Rectal smooth muscle tissue (tissue), 1 donor: ENCODE results near the gene SAT1.
A peak's percentile ranks its signal among the peaks of the same experiment; 100 is the strongest.
"Not testable (repeated sequence)": the region's sequence is repeated elsewhere in the genome, so short reads cannot be mapped to it uniquely, and the experiment has no call there.

ENCODE experiments used
- H3K27ac ChIP-seq: one replicate; pipeline ENCODE4 v1.7.0; 2013; ENCODE audit warnings: low read depth, low read length, inconsistent platforms
- H3K27me3 ChIP-seq: one replicate; pipeline ENCODE4 v1.7.0; 2013; ENCODE audit warnings: low read length; ENCODE audit not compliant: control insufficient read depth, insufficient read depth
- H3K36me3 ChIP-seq: one replicate; pipeline ENCODE4 v1.7.0; 2013; ENCODE audit warnings: low read length; ENCODE audit not compliant: control insufficient read depth, insufficient read depth
- H3K4me1 ChIP-seq: one replicate; pipeline ENCODE4 v1.7.0; 2013; ENCODE audit warnings: low read length; ENCODE audit not compliant: control insufficient read depth, insufficient read depth
- H3K4me3 ChIP-seq: one replicate; pipeline ENCODE4 v1.7.0; 2013; ENCODE audit warnings: low read length
- H3K9ac ChIP-seq: one replicate; pipeline ENCODE4 v1.7.0; 2013; ENCODE audit warnings: low read length

The SAT1 gene

GRCh38 chrX:23759821-23760220, 23.2 kb upstream of the SAT1 start:
- Histone ChIP-seq H3K36me3 (no peaks in the 10 kb centered on the region), H3K4me3 (no peak overlapping the region), H3K27ac (no peak overlapping the region), H3K9ac (no peak overlapping the region), H3K27me3 (no peaks in the 10 kb centered on the region), H3K4me1 (no peaks in the 10 kb centered on the region)

- Histone ChIP-seq H3K27ac (no peak overlapping the region), H3K36me3 (no peaks in the 10 kb centered on the region), H3K9ac (no peak overlapping the region), H3K27me3 (no peaks in the 10 kb centered on the region), H3K4me1 (no peaks in the 10 kb centered on the region), H3K4me3 (no peak overlapping the region)
Measured at GRCh38 chrX:23764188-23764984, 18.6 kb upstream of the SAT1 start.

- Histone ChIP-seq H3K4me3 (no peak overlapping the region), H3K9ac (no peak overlapping the region), H3K36me3 (no peaks in the 10 kb centered on the region), H3K27ac (no peak overlapping the region), H3K27me3 (no peaks in the 10 kb centered on the region), H3K4me1 (no peaks in the 10 kb centered on the region)
Measured at GRCh38 chrX:23765449-23765848, 17.5 kb upstream of the SAT1 start.

GRCh38 chrX:23765868-23766267, 17.1 kb upstream of the SAT1 start:
- no peak overlapping the region for H3K9ac ChIP-seq
- no peaks in the 10 kb centered on the region for H3K36me3 ChIP-seq
- H3K4me1 ChIP-seq: no peaks in the 10 kb centered on the region
- no peak overlapping the region for H3K4me3 ChIP-seq
- H3K27ac ChIP-seq: no peak overlapping the region
- H3K27me3 ChIP-seq: no peaks in the 10 kb centered on the region

- Histone ChIP-seq H3K4me1 (no peaks in the 10 kb centered on the region), H3K36me3 (no peaks in the 10 kb centered on the region), H3K27ac (no peak overlapping the region), H3K9ac (no peak overlapping the region), H3K4me3 (no peak overlapping the region), H3K27me3 (no peaks in the 10 kb centered on the region)
Measured at GRCh38 chrX:23766650-23767551, 16.1 kb upstream of the SAT1 start.

GRCh38 chrX:23770142-23770541, 12.8 kb upstream of the SAT1 start:
- Histone ChIP-seq H3K27me3 (no peaks in the 10 kb centered on the region), H3K27ac (no peak overlapping the region)

GRCh38 chrX:23771086-23771485, 11.9 kb upstream of the SAT1 start:
- H3K4me3 ChIP-seq, H3K9ac ChIP-seq, H3K27ac ChIP-seq, H3K27me3 ChIP-seq, H3K4me1 ChIP-seq, H3K36me3 ChIP-seq: not testable (repeated sequence)

More at GRCh38 chrX:23770142-23770541, 12.8 kb upstream of the SAT1 start:
- H3K36me3 ChIP-seq: no peaks in the 10 kb centered on the region
- H3K4me1 ChIP-seq: no peaks in the 10 kb centered on the region
- H3K4me3 ChIP-seq: no peak overlapping the region
- H3K9ac ChIP-seq: no peak overlapping the region

GRCh38 chrX:23773601-23774175, 9.3 kb upstream of the SAT1 start:
- no peak overlapping the region for H3K27ac ChIP-seq

GRCh38 chrX:23776363-23776762, 6.6 kb upstream of the SAT1 start:
- Histone ChIP-seq H3K27ac (no peak overlapping the region), H3K4me1 (no peaks in the 10 kb centered on the region), H3K27me3 (no peaks in the 10 kb centered on the region), H3K4me3 (no peak overlapping the region), H3K36me3 (no peaks in the 10 kb centered on the region), H3K9ac (no peak overlapping the region)

More at GRCh38 chrX:23773601-23774175, 9.3 kb upstream of the SAT1 start:
- Histone ChIP-seq H3K4me3 (no peak overlapping the region), H3K36me3 (no peaks in the 10 kb centered on the region), H3K9ac (no peak overlapping the region), H3K4me1 (no peaks in the 10 kb centered on the region), H3K27me3 (no peaks in the 10 kb centered on the region)

- no peak overlapping the region for H3K4me3 ChIP-seq
- H3K27ac ChIP-seq: no peak overlapping the region
- H3K36me3 ChIP-seq: no peaks in the 10 kb centered on the region
- no peaks in the 10 kb centered on the region for H3K4me1 ChIP-seq
- H3K9ac ChIP-seq: no peak overlapping the region
- no peaks in the 10 kb centered on the region for H3K27me3 ChIP-seq
Measured at GRCh38 chrX:23779025-23779424, 3.9 kb upstream of the SAT1 start.

GRCh38 chrX:23782455-23782854, 518 bp upstream of the SAT1 start:
- Histone ChIP-seq H3K4me1 (no peaks in the 10 kb centered on the region), H3K36me3 (peaks cover 3% of the 10 kb centered on the region), H3K27ac (no peak overlapping the region), H3K9ac (no peak overlapping the region), H3K4me3 (peak overlapping the region; percentile 37), H3K27me3 (no peaks in the 10 kb centered on the region)
